Sciatic nerve (tissue), 2 donors: ENCODE data around the gene PFKP. TPM values are rescaled to one million over a fixed set of nuclear protein-coding genes. Genes with fewer than 3 reads are reported as not detected.

Source experiments
- ATAC-seq: fragments of 200-7000 bp; cut with Tn5 transposase; one replicate; pipeline ENCODE4 v1.9.1; 2020; ENCODE audit warnings: mild to moderate bottlenecking, moderate library complexity
- DNase-seq: peaks from one replicate; pipeline ENCODE4 v3.0.0-alpha.2; 2020; ENCODE audit warnings: low spot score
- intact Hi-C: fragments of 100-400 bp; cut with DNase I; formaldehyde crosslinking; loops from one replicate; pipeline ENCODE4 v1.14.2; 2022
- total RNA-seq: library from RNA; stranded (reverse); fragmentation: NEBNext Ultra II Directional; extraction: Animal tissue kit (Norgen Biotek cat#: 25700); gene quantifications from one replicate; pipeline ENCODE4 v1.2.1, GENCODE V29; 2021
- donor health status: DM: no; HTN: no; CAD: no.
- donor health status: DM: no; HTN: no; CAD: no.

PFKP gene
- total RNA-seq, 1 donor from 2014 or later = 41.3 TPM

DNA sequence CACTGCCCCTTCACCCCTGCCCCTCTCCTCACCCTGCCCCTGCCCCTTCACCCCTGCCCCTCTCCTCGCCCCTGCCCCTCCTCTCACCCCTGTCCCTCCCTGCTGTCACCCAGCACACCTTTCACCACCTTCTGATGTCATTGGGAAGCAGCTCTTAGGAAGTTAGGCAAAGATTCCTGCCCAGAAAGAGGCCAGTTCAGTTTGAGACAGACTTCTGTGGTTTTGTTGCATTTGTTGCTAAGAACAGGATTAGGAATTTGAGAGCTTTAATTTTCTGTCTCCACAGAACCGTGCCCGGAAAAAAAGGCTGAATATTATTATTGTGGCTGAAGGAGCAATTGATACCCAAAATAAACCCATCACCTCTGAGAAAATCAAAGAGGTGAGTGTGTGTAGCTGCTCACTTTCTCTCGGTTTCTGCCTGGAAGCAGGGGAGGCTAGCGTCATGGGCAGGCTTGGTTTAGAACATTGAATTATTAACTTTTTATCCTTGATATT lies 39.6 kb downstream of the PFKP start:
- ATAC-seq (no peak), DNase-seq (no peak)
- intact Hi-C loops = no loop called here

DNA sequence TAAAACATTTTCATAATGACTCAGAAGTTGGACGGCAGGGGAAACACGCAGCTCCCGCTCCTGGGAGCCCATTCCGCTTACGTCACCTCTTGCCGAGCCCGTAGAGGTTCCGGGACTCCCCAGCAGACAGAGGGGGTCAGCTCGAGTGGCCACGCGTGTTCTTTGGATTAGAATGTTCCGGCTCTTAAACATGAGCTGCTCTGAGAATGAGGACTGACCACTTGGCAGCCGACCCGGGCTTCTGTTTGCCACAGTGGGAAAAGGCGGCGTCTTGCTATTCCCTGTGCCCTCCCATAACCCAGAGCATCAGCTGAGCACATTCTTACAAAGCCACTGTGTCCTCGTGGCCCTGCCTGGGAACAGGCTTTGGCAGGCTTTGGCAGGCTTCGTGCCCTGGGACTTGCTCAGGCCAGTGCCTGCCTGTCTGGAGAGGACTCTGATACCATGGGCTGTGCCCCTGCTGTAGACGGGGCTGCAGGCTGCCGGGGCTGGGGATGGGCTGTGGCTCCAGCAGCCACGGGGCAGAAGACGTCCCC lies 40.1 kb downstream of the PFKP start:
- intact Hi-C loops = no loop called here
- DNase-seq (peak; percentile 87), ATAC-seq (peak; percentile 94)

- no peak for DNase-seq
These were observed 40.7 kb downstream of the PFKP start for GRCh38 chr10:3108033-3108432.

DNA sequence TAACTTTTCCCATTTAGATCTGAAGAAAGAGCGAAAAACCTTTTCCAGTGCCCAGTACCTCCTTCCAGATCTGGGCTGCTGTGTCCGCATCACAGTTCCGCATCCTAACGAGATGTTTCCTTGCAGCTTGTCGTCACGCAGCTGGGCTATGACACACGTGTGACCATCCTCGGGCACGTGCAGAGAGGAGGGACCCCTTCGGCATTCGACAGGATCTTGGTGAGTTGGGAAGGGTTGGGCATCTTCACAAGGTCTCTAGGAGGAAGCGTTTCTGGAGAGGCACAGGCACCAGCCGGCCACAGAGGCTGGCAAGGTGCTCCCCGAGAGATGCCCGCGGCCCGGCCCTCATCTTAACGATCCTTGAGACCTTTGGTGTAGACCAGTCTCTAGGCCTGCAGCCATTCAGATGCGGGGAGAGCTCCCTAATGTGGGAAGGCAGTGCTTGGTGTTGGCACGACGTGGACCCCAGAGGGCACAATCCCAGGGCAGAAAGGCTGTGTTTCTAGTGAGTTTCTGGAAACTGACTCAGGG lies 41.3 kb downstream of the PFKP start:
- DNase-seq = no peak
- intact Hi-C loops = no loop called here
- no peak for ATAC-seq

More at GRCh38 chr10:3108033-3108432, 40.7 kb downstream of the PFKP start:
- intact Hi-C loops = no loop called here
- ATAC-seq = no peak

DNA sequence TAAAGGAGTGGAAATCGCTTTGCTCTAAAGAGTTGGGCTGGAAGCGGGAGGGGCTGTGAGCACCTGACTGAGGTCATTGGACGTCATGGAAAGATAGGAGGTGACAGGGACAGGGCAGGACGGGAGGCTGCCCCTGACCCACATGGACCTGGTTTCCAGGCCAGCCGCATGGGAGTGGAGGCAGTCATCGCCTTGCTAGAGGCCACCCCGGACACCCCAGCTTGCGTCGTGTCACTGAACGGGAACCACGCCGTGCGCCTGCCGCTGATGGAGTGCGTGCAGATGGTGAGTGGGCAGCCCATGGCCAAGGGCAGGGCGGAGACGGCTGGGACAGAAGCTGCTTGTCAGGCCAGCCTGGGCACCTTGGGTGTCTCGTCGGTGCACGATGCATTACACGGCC lies 41.8 kb downstream of the PFKP start:
- intact Hi-C loops = no loop called here
- DNase-seq (no peak), ATAC-seq (no peak)

DNA sequence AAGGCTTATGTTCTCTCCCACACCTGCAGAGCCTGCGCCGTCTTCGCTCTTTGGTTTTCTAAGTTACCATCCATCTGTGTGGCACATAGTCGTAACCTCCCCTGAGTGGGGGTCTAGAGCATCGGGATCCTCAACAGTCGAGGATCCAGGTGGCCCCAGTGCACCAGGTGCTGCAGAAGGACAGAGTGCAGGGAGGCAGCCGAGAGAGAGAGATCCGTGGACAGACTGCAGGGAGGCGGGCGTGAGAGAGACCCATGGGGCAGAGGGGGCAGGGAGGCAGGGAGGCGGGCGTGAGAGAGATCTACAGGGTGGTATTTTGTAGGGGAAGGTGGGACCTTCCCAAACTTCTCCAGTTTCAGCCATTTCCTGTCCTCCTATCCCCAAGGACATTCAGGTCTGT lies 42.3 kb downstream of the PFKP start:
- intact Hi-C loops = no loop called here
- DNase-seq (no peak), ATAC-seq (no peak)

- intact Hi-C loops = no loop called here
- ATAC-seq (no peak), DNase-seq (no peak)
These were observed 43.7 kb downstream of the PFKP start for GRCh38 chr10:3110782-3111620.

- intact Hi-C loops = no loop called here
- no peak for ATAC-seq
- DNase-seq = no peak
These were observed 44.3 kb downstream of the PFKP start for GRCh38 chr10:3111621-3112163.

GRCh38 chr10:3113343-3113720 lies 46.0 kb downstream of the PFKP start:
- no peak for DNase-seq
- ATAC-seq = no peak
- intact Hi-C loops = no loop called here

- DNase-seq (no peak), ATAC-seq (no peak)
- intact Hi-C loops = no loop called here
These were observed 48.3 kb downstream of the PFKP start for GRCh38 chr10:3115685-3116084.

DNA sequence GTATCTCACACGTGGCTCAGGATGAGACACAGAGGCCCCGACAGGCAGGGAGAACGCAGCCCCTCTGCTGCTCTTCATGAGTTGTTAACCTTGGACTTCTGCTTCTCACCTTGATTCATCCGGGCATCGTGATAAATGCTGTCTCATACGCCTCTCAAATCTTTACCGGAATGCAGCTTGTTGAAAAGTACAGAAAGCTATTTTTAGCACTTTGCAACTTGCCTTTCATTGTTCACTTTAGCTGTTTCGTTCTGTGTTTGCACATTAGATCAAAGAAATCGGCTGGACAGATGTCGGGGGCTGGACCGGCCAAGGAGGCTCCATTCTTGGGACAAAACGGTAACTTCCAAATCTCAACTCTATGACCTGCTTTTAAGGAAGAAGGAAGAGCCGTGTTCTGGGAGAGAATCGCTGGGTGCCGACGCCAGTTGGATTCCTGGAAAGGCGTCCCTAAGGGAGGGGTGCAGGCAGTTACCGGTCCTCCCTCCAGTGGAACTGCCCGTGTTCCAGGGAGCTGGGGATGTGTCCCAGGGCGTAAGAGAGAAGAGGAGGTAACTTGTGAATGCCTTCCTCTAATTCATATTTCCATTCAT lies 49.3 kb downstream of the PFKP start:
- intact Hi-C loops = no loop called here
- ATAC-seq = no peak
- DNase-seq = no peak

DNA sequence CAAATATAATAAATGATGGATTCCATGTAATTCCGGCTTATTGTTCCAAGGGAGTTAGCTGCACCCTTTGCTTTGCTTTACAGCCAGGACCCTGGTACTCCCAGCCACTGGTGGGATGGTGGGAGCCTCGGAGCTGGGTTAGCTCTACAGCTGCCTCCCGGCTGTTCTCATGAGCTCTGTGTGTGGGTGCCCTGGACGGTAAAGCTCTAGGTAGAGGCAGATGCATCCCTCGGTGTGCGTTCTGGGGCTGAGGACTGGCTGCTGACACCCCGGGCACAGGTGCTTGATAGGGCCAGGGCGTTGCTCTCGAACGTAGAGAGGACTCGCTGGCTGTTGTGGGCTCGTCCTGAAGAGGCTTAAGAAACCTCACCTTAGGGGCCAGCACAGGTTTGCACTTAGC lies 50.1 kb downstream of the PFKP start:
- ATAC-seq = no peak
- intact Hi-C loops = no loop called here
- DNase-seq = no peak

DNA sequence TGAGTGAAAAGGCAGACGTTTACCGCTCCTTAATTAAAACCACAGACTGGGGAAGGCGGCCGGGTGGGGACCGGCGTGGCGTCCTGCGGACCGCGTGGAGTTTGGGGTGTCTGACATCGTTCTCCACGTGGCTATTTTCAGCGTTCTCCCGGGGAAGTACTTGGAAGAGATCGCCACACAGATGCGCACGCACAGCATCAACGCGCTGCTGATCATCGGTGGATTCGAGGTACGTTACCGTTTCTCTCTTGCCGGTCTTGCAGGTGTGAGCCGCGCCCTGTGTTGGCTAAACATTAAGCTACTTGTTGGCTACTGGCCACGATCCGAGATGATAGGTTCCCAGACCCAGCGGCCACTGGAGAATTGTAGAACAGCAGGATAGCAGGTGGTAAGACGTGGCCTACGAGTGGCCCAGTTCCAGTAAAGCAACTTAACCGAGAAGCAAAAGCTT lies 51.3 kb downstream of the PFKP start:
- intact Hi-C loops = no loop called here
- no peak for DNase-seq
- no peak for ATAC-seq

- DNase-seq = no peak
- no peak for ATAC-seq
- intact Hi-C loops = no loop called here
These were observed 52.6 kb downstream of the PFKP start for GRCh38 chr10:3119796-3120459.

GRCh38 chr10:3122034-3122433 lies 54.7 kb downstream of the PFKP start:
- intact Hi-C loops = no loop called here
- ATAC-seq = no peak
- DNase-seq = no peak

DNA sequence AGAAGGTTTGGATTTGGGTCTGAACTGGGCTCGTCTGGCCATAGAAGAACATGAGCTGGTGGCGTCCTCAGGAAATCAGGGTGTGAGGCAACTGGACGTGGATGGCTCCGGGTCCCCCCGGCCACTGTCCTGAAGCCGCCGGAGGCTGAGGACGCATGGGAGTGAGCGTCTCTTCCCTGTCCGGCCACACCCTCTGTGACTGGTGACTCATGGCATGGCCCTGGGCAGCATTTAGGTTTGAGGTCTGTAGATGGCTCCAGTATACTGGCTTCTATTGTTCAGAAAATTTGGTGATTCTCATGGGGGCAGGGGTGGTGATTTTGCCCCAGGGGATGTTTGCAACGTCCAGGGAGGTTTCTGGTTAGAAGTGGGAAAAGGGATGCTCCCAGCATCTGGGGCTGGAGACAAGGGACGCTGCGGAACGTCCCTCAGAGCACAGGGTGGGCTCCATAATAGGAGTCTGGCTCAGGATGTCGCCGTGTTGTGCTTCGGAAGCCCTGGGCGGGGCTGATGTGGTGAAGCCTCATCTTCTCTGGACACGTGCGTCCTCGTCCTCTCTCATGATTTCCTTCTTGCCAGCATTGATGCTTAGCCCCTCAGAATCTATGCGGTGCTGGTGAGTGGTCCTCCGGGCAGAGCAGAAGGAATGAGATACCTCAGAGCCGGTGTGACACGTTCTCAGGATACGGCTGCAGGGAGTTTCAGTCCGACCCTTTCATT lies 55.3 kb downstream of the PFKP start:
- DNase-seq (no peak), ATAC-seq (no peak)
- intact Hi-C loops = no loop called here

DNA sequence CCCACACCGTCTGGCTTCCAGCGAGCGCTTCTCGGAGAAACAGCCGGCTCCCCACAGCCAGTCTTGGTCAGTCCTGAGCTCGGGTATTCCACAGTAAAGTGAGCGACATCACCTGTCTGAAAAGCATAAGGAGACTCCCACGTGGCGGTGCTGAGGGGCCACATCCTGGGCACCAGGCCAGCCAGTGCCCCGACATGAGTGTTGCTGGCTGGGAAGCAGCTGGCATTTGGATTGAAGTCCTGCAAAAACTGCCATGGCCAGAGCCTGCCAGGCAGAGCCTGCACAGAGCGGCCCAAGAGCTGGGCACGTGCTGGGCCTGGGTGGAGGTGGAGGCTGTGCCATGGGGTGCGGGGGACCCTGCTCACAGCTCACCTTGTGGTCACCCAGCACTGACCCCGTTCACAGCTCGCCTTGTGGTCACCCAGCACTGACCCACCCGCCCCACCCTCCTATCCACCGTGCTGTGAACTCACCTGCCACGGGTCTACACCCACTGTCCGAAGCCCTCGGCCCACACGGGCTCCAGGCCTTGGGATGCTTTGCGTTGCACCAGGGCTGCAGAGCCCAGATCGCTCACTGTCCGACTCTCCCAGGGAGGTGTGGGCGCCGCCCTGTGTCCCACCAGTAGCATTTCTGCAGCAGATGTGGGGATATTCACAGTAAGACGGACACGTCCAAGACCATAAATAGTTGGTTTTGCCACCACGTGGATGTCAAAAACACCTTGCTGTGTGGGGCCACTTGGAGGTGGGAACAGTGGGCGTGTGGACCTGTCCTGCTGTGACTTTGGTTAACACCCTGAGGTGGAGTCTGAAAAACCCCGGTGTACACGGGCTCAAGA lies 56.4 kb downstream of the PFKP start:
- intact Hi-C loops = no loop called here
- DNase-seq (no peak), ATAC-seq (no peak)
